Natural killer cell treated with Interleukin-12 subunit alpha and Interleukin-12 subunit beta and Interleukin-15 and Interleukin-18, amount 100 ng/mL, for 72 hours (primary cell): ENCODE results near the gene CREBBP. TPM values are rescaled to one million over a fixed set of nuclear protein-coding genes. Genes with fewer than 3 reads are reported as not detected.
A peak's percentile ranks its signal among the peaks of the same experiment; 100 is the strongest.

ENCODE experiments used
- ATAC-seq, 2 donors: fragments of 150-1000 bp; cut with Tn5 transposase in 1 of 2; sonication (Bioruptor Pico), chemical (Tn5 transposase) in 1 of 2; 2 replicates each; pipeline ENCODE4 v1.10.0; 2021
- DNase-seq: peaks from one replicate; pipeline ENCODE4 v3.0.0; 2022; ENCODE audit warnings: low spot score
- H3K27ac Mint-ChIP-seq, 2 donors: 1 replicate in 1 of 2; 2 replicates in 1 of 2; pipeline ENCODE4 v1.8.0; 2022; ENCODE audit warnings: mixed read lengths in 2 of 2, mild to moderate bottlenecking in 1 of 2, moderate library complexity in 1 of 2
- H3K27me3 Mint-ChIP-seq, 2 donors: 1 replicate in 1 of 2; 2 replicates in 1 of 2; pipeline ENCODE4 v1.8.0; 2022; ENCODE audit warnings: mixed read lengths in 2 of 2
- H3K36me3 Mint-ChIP-seq: one replicate; pipeline ENCODE4 v1.8.0; 2022; ENCODE audit warnings: mixed read lengths
- H3K4me1 Mint-ChIP-seq, 2 donors: 1 replicate in 1 of 2; 2 replicates in 1 of 2; pipeline ENCODE4 v1.8.0; 2022; ENCODE audit warnings: low read depth in 2 of 2, mixed read lengths in 2 of 2, mild to moderate bottlenecking in 1 of 2
- H3K4me3 Mint-ChIP-seq: one replicate; pipeline ENCODE4 v1.8.0; 2022; ENCODE audit warnings: mixed read lengths
- H3K9me3 Mint-ChIP-seq: 2 replicates; pipeline ENCODE4 v1.8.0; 2022; ENCODE audit warnings: mixed read lengths
- total RNA-seq, 2 donors: library from RNA; stranded (reverse); gene quantifications; one replicate each; pipeline ENCODE4 v1.2.3, GENCODE V29; 2022

Gene CREBBP
- total RNA-seq, 2 donors from 2014 or later, result 76.2 to 90.3 TPM

- no peak for DNase-seq
- no peak for ATAC-seq
- Mint-ChIP-seq H3K27ac (no peak overlapping the region), H3K4me1 (peaks cover 0 to 10% of the 10 kb centered on the region in 2 donors), H3K9me3 (no peaks in the 10 kb centered on the region), H3K27me3 (no peaks in the 10 kb centered on the region), H3K4me3 (no peak overlapping the region), H3K36me3 (peaks cover 5% of the 10 kb centered on the region)
Measured at GRCh38 chr16:3729161-3730112, 151.1 kb downstream of the CREBBP start.

- Mint-ChIP-seq H3K36me3 (peaks cover 5% of the 10 kb centered on the region), H3K9me3 (no peaks in the 10 kb centered on the region), H3K4me3 (no peak overlapping the region), H3K27me3 (no peaks in the 10 kb centered on the region), H3K4me1 (peaks cover 0 to 7% of the 10 kb centered on the region in 2 donors), H3K27ac (no peak overlapping the region)
- no peak for ATAC-seq
- DNase-seq, result no peak
Measured at GRCh38 chr16:3728424-3729160, 151.9 kb downstream of the CREBBP start.

- Mint-ChIP-seq H3K4me3 (no peak overlapping the region), H3K27ac (no peak overlapping the region), H3K36me3 (peaks cover 5% of the 10 kb centered on the region), H3K9me3 (no peaks in the 10 kb centered on the region), H3K27me3 (no peaks in the 10 kb centered on the region), H3K4me1 (peaks cover 0 to 7% of the 10 kb centered on the region in 2 donors)
- ATAC-seq (no peak), DNase-seq (no peak)
Measured at GRCh38 chr16:3727806-3728381, 152.6 kb downstream of the CREBBP start.

- no peaks in the 10 kb centered on the region for H3K9me3 Mint-ChIP-seq
- no peaks in the 10 kb centered on the region for H3K27me3 Mint-ChIP-seq
- H3K27ac Mint-ChIP-seq, result no peak overlapping the region
- DNase-seq (no peak), ATAC-seq (no peak)
- peaks cover 5% of the 10 kb centered on the region for H3K36me3 Mint-ChIP-seq
- H3K4me3 Mint-ChIP-seq, result no peak overlapping the region
- H3K4me1 Mint-ChIP-seq, result peaks cover 0 to 5% of the 10 kb centered on the region in 2 donors
Measured at GRCh38 chr16:3726021-3726687, 154.4 kb downstream of the CREBBP start.

GRCh38 chr16:3725276-3725675, 155.2 kb downstream of the CREBBP start:
- no peak for DNase-seq
- H3K27me3 Mint-ChIP-seq, result no peaks in the 10 kb centered on the region
- H3K27ac Mint-ChIP-seq, result no peak overlapping the region
- H3K4me1 Mint-ChIP-seq, result peaks cover 0 to 2% of the 10 kb centered on the region in 2 donors
- no peaks in the 10 kb centered on the region for H3K9me3 Mint-ChIP-seq
- ATAC-seq, result no peak
- H3K36me3 Mint-ChIP-seq, result peaks cover 3% of the 10 kb centered on the region
- H3K4me3 Mint-ChIP-seq, result no peak overlapping the region

- Mint-ChIP-seq H3K27ac (no peak overlapping the region), H3K9me3 (no peaks in the 10 kb centered on the region), H3K4me3 (no peak overlapping the region), H3K4me1 (peaks cover 3 to 6% of the 10 kb centered on the region in 2 donors), H3K27me3 (no peaks in the 10 kb centered on the region), H3K36me3 (no peaks in the 10 kb centered on the region)
- DNase-seq, result no peak
- ATAC-seq, result no peak
Measured at GRCh38 chr16:3722508-3722907, 158.0 kb downstream of the CREBBP start.

GRCh38 chr16:3720418-3720817, 160.1 kb downstream of the CREBBP start:
- ATAC-seq (no peak), DNase-seq (no peak)
- peaks cover 6 to 9% of the 10 kb centered on the region in 2 donors for H3K4me1 Mint-ChIP-seq
- H3K27me3 Mint-ChIP-seq, result no peaks in the 10 kb centered on the region
- H3K4me3 Mint-ChIP-seq, result no peak overlapping the region
- H3K27ac Mint-ChIP-seq, result no peak overlapping the region
- H3K36me3 Mint-ChIP-seq, result no peaks in the 10 kb centered on the region
- no peaks in the 10 kb centered on the region for H3K9me3 Mint-ChIP-seq

GRCh38 chr16:3718628-3719027, 161.9 kb downstream of the CREBBP start:
- peak overlapping the region in 1 of 2 donors; percentile 67 for H3K27ac Mint-ChIP-seq
- no peak overlapping the region for H3K4me3 Mint-ChIP-seq
- peaks cover 14 to 21% of the 10 kb centered on the region in 2 donors for H3K4me1 Mint-ChIP-seq
- ATAC-seq, result no peak
- no peaks in the 10 kb centered on the region for H3K9me3 Mint-ChIP-seq
- DNase-seq, result no peak
- H3K27me3 Mint-ChIP-seq, result no peaks in the 10 kb centered on the region
- no peaks in the 10 kb centered on the region for H3K36me3 Mint-ChIP-seq

- Mint-ChIP-seq H3K4me3 (peak overlapping the region; percentile 76), H3K9me3 (no peaks in the 10 kb centered on the region), H3K27ac (peak overlapping the region; percentile 67 to 68), H3K36me3 (no peaks in the 10 kb centered on the region), H3K4me1 (peaks cover 14 to 21% of the 10 kb centered on the region in 2 donors), H3K27me3 (no peaks in the 10 kb centered on the region)
- DNase-seq, result no peak
- no peak for ATAC-seq
Measured at GRCh38 chr16:3718019-3718391, 162.5 kb downstream of the CREBBP start.

- Mint-ChIP-seq H3K4me1 (peaks cover 14 to 21% of the 10 kb centered on the region in 2 donors), H3K27ac (peak within 1 kb of the TSS; percentile 68 to 89), H3K4me3 (peak within 1 kb of the TSS; percentile 84), H3K9me3 (no peaks in the 10 kb centered on the region), H3K27me3 (no peaks in the 10 kb centered on the region), H3K36me3 (no peaks in the 10 kb centered on the region)
- peak; percentile 99 for ATAC-seq
- peak; percentile 92 for DNase-seq
Measured at GRCh38 chr16:3717235-3718018, 163.1 kb downstream of the CREBBP start, which contains the start of gene TRAP1. Gene TRAP1 (minus strand): TSS chr16:3717524. CDS start chr16:3717508, 16 bp downstream.

- H3K9me3 Mint-ChIP-seq, result no peaks in the 10 kb centered on the region
- DNase-seq, result no peak
- no peaks in the 10 kb centered on the region for H3K27me3 Mint-ChIP-seq
- peaks cover 14 to 21% of the 10 kb centered on the region in 2 donors for H3K4me1 Mint-ChIP-seq
- H3K36me3 Mint-ChIP-seq, result no peaks in the 10 kb centered on the region
- H3K27ac Mint-ChIP-seq, result peak overlapping the region; percentile 62 to 89
- peak overlapping the region; percentile 84 for H3K4me3 Mint-ChIP-seq
- ATAC-seq, result peak; percentile 2 to 49
Measured at GRCh38 chr16:3716831-3717234, 163.7 kb downstream of the CREBBP start.

GRCh38 chr16:3715430-3715829, 165.1 kb downstream of the CREBBP start:
- ATAC-seq (no peak), DNase-seq (no peak)
- H3K27ac Mint-ChIP-seq, result no peak overlapping the region
- H3K4me3 Mint-ChIP-seq, result peak overlapping the region; percentile 29
- H3K27me3 Mint-ChIP-seq, result no peaks in the 10 kb centered on the region
- H3K9me3 Mint-ChIP-seq, result no peaks in the 10 kb centered on the region
- H3K36me3 Mint-ChIP-seq, result no peaks in the 10 kb centered on the region
- peaks cover 14 to 21% of the 10 kb centered on the region in 2 donors for H3K4me1 Mint-ChIP-seq
